ENCODE measurements around the gene MGAT4A.

The MGAT4A gene

GRCh38 chr2:98749066-98749450 lies 18.1 kb upstream of the MGAT4A start:
- DNase-seq (ENCODE audit: insufficient read length, low spot score) (no peak), FAIRE-seq (peak; percentile 82)
- TF ChIP-seq SPI1 (IDR thresholded peaks at IDR 0.05; ENCODE audit: low read depth, low read length) = peak; percentile 67
- TF ChIP-seq POLR2AphosphoS5 (IDR thresholded peaks at IDR 0.05; ENCODE audit: low read depth, low read length) = no peak

- no peak for FAIRE-seq
Measured at GRCh38 chr2:98748292-98749065, 17.5 kb upstream of the MGAT4A start.

DNA sequence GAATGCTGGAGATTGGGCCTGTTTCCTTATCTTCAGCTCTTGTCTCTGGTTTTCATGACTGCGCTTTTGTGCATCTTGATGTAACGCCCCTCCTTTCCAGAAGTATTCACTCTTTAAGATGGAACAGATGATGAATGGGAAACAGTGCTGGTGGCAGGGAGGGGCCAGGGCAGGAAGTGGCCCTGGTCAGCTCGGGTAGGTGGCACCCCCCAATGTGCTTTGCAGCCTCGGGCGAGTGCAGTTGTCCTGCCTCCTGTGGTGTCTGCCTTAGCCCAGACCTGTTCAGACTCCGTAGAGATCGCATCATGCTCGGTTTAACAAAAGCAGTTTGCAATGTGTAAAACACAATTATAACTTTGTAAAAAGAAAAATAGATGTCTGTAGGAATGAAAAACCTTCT lies 17.0 kb upstream of the MGAT4A start:
- FAIRE-seq (no peak), DNase-seq (ENCODE audit: insufficient read length, low spot score) (no peak)
- TF ChIP-seq TAF1 (IDR thresholded peaks at IDR 0.05; ENCODE audit: low read depth, low read length) = no peak
- no peak for TF ChIP-seq POLR2AphosphoS5 (IDR thresholded peaks at IDR 0.05; ENCODE audit: low read depth, low read length)
- TF ChIP-seq PAX5 (IDR thresholded peaks at IDR 0.05; ENCODE audit: insufficient read depth, low read length, severe bottlenecking) = no peak
- TF ChIP-seq POU2F2 (IDR thresholded peaks at IDR 0.05; ENCODE audit: low read depth, low read length) = no peak
- TF ChIP-seq SPI1 (IDR thresholded peaks at IDR 0.05; ENCODE audit: low read depth, low read length) = no peak
- TF ChIP-seq POLR2A (IDR thresholded peaks at IDR 0.05; ENCODE audit: low read depth, low read length) = no peak

More at GRCh38 chr2:98748292-98749065, 17.5 kb upstream of the MGAT4A start:
- DNase-seq (ENCODE audit: insufficient read length, low spot score) = no peak
- TF ChIP-seq POLR2AphosphoS5 (IDR thresholded peaks at IDR 0.05; ENCODE audit: low read depth, low read length) = no peak

GRCh38 chr2:98746426-98746825 lies 15.5 kb upstream of the MGAT4A start:
- TF ChIP-seq POLR2AphosphoS5 (IDR thresholded peaks at IDR 0.05; ENCODE audit: low read depth, low read length) = no peak
- no peak for TF ChIP-seq TAF1 (IDR thresholded peaks at IDR 0.05; ENCODE audit: low read depth, low read length)
- no peak for TF ChIP-seq PAX5 (IDR thresholded peaks at IDR 0.05; ENCODE audit: insufficient read depth, low read length, severe bottlenecking)
- TF ChIP-seq POLR2A (IDR thresholded peaks at IDR 0.05; ENCODE audit: low read depth, low read length) = no peak
- no peak for FAIRE-seq
- DNase-seq (ENCODE audit: insufficient read length, low spot score) = no peak

DNA sequence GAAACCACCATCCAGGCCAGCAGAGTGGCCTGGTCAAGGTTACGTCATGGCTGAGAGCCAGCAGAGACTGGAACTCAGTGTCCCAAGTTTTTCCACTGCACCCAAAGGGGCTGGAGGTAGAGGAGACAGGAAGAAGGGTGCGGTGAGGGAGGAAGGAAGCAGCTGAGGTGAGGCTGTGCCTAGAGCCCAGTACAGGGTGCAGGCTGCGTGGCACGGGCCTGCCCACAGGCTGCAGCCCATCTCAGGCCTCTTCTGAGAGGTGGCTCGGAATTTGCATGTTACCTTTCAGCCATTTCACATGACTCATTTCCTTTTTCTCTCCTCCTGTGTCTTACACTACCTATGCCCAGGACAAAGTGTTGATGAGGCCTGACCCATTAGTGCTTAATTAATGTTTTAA lies 13.7 kb upstream of the MGAT4A start:
- FAIRE-seq (no peak), DNase-seq (ENCODE audit: insufficient read length, low spot score) (no peak)
- TF ChIP-seq TAF1 (IDR thresholded peaks at IDR 0.05; ENCODE audit: low read depth, low read length) (no peak), POLR2A (IDR thresholded peaks at IDR 0.05; ENCODE audit: low read depth, low read length) (no peak), SPI1 (IDR thresholded peaks at IDR 0.05; ENCODE audit: low read depth, low read length) (no peak), POLR2AphosphoS5 (IDR thresholded peaks at IDR 0.05; ENCODE audit: low read depth, low read length) (no peak), POU2F2 (IDR thresholded peaks at IDR 0.05; ENCODE audit: low read depth, low read length) (no peak), PAX5 (IDR thresholded peaks at IDR 0.05; ENCODE audit: insufficient read depth, low read length, severe bottlenecking) (no peak)

DNA sequence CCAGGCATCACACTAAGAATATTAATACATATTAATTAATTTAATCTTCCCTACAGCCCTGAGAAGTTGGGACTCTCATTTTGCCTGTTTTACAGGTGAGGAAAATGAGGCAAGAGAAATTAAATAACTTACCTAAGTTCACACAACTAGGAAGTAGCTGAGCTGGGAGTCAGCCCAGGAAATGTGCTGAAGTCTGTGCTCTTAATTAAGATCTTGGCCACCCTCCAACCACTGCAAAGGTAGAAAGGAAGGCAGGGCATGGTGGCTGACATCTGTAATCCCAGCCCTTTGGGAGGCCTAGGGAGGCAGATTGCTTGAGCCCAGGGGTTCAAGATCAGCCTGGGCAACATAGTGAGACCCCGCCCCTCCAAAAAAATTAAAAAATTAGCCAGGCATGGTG lies 12.9 kb upstream of the MGAT4A start:
- TF ChIP-seq TAF1 (IDR thresholded peaks at IDR 0.05; ENCODE audit: low read depth, low read length) (no peak), POLR2A (IDR thresholded peaks at IDR 0.05; ENCODE audit: low read depth, low read length) (no peak), POLR2AphosphoS5 (IDR thresholded peaks at IDR 0.05; ENCODE audit: low read depth, low read length) (no peak), PAX5 (IDR thresholded peaks at IDR 0.05; ENCODE audit: insufficient read depth, low read length, severe bottlenecking) (no peak), POU2F2 (IDR thresholded peaks at IDR 0.05; ENCODE audit: low read depth, low read length) (no peak), SPI1 (IDR thresholded peaks at IDR 0.05; ENCODE audit: low read depth, low read length) (no peak)
- no peak for DNase-seq (ENCODE audit: insufficient read length, low spot score)
- no peak for FAIRE-seq

- no peak for TF ChIP-seq POLR2A (IDR thresholded peaks at IDR 0.05; ENCODE audit: low read depth, low read length)
- TF ChIP-seq SPI1 (IDR thresholded peaks at IDR 0.05; ENCODE audit: low read depth, low read length) = no peak
- TF ChIP-seq POLR2AphosphoS5 (IDR thresholded peaks at IDR 0.05; ENCODE audit: low read depth, low read length) = no peak
- TF ChIP-seq POU2F2 (IDR thresholded peaks at IDR 0.05; ENCODE audit: low read depth, low read length) = no peak
- no peak for TF ChIP-seq PAX5 (IDR thresholded peaks at IDR 0.05; ENCODE audit: insufficient read depth, low read length, severe bottlenecking)
- TF ChIP-seq TAF1 (IDR thresholded peaks at IDR 0.05; ENCODE audit: low read depth, low read length) = no peak
- FAIRE-seq (no peak), DNase-seq (ENCODE audit: insufficient read length, low spot score) (no peak)
Measured at GRCh38 chr2:98739020-98739419, 8.1 kb upstream of the MGAT4A start.

- TF ChIP-seq POLR2A (IDR thresholded peaks at IDR 0.05; ENCODE audit: low read depth, low read length) = no peak
- no peak for TF ChIP-seq PAX5 (IDR thresholded peaks at IDR 0.05; ENCODE audit: insufficient read depth, low read length, severe bottlenecking)
- no peak for TF ChIP-seq TAF1 (IDR thresholded peaks at IDR 0.05; ENCODE audit: low read depth, low read length)
- TF ChIP-seq POLR2AphosphoS5 (IDR thresholded peaks at IDR 0.05; ENCODE audit: low read depth, low read length) = no peak
- no peak for TF ChIP-seq POU2F2 (IDR thresholded peaks at IDR 0.05; ENCODE audit: low read depth, low read length)
- no peak for TF ChIP-seq SPI1 (IDR thresholded peaks at IDR 0.05; ENCODE audit: low read depth, low read length)
- DNase-seq (ENCODE audit: insufficient read length, low spot score) (no peak), FAIRE-seq (no peak)
Measured at GRCh38 chr2:98738304-98738703, 7.4 kb upstream of the MGAT4A start.

DNA sequence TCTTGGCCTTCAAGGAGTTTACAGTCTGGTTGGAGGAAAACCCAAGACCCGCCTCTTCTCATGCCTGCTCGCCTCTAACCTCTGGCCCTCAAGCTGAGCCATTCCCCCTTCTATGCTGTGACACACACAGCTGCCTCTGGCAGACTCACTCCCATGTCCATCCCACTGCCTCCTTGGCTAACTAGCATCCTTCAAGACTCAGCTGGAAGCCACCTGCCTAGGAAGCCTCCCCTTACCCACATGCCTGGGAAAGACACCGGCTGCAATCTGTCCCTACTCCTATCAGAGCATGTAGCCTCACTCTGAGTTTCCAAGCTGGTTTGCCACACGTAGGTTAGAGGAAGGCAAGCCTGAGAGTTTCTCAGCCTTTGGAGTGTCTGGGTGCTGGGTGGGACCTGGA lies 6.9 kb upstream of the MGAT4A start:
- TF ChIP-seq TAF1 (IDR thresholded peaks at IDR 0.05; ENCODE audit: low read depth, low read length) (no peak), POU2F2 (IDR thresholded peaks at IDR 0.05; ENCODE audit: low read depth, low read length) (no peak), POLR2A (IDR thresholded peaks at IDR 0.05; ENCODE audit: low read depth, low read length) (no peak), PAX5 (IDR thresholded peaks at IDR 0.05; ENCODE audit: insufficient read depth, low read length, severe bottlenecking) (no peak), SPI1 (IDR thresholded peaks at IDR 0.05; ENCODE audit: low read depth, low read length) (no peak), POLR2AphosphoS5 (IDR thresholded peaks at IDR 0.05; ENCODE audit: low read depth, low read length) (no peak)
- FAIRE-seq (no peak), DNase-seq (ENCODE audit: insufficient read length, low spot score) (no peak)

GRCh38 chr2:98736464-98736889 lies 5.5 kb upstream of the MGAT4A start:
- FAIRE-seq = no peak
- TF ChIP-seq PAX5 (IDR thresholded peaks at IDR 0.05; ENCODE audit: insufficient read depth, low read length, severe bottlenecking) (no peak), POU2F2 (IDR thresholded peaks at IDR 0.05; ENCODE audit: low read depth, low read length) (no peak), POLR2AphosphoS5 (IDR thresholded peaks at IDR 0.05; ENCODE audit: low read depth, low read length) (no peak), SPI1 (IDR thresholded peaks at IDR 0.05; ENCODE audit: low read depth, low read length) (no peak), POLR2A (IDR thresholded peaks at IDR 0.05; ENCODE audit: low read depth, low read length) (no peak), TAF1 (IDR thresholded peaks at IDR 0.05; ENCODE audit: low read depth, low read length) (no peak)
- no peak for DNase-seq (ENCODE audit: insufficient read length, low spot score)

Data from GM12891 (cell line).